ENCODE data around the gene TMEM201. TPM values are rescaled to one million over a fixed set of nuclear protein-coding genes. Genes with fewer than 3 reads are reported as not detected.
A peak's percentile ranks its signal among the peaks of the same experiment; 100 is the strongest.

TMEM201 gene
- polyA plus RNA-seq, 1 donor: 17.1 TPM

DNA sequence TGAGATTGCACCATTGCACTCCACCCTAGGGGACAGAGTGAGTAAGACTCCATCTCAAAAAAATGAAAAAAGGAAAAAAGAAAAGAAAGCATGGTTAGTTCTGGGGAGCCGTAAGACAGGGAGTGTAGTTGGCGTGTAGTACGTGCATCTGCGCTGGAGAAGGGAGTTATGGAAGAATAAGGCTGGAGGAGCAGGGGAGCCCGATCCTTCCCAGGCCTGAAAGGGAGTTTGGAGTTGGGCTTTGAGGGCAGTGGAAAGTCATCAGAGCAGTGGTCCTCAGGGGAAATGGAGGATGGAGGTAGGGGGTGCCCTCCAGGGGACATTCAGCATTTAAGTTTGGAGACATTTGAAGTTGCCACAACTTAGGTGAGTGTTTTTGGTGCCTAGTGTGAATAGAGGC, 11.3 kb upstream of the TMEM201 start:
- DNase-seq: no peak

DNA sequence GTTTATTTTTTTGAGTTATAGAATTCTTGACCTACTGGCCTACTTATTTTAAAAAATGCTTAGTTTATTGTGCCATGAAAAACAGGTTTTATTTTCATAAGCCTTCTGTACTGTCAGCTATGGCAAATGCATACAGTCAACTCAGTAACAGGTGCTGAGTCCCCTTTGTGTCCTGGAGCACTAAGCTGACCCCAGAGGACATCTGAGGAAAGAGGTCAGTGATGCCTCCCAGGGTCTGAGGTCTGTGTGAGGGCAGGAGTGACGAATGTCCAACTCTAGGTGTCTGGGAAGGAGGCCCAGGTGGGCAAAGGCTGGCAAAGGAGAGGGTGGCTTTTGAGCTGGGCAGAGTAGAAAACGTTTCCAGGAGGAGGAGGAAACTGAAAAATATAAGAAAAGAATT, 7.8 kb upstream of the TMEM201 start:
- no peak for DNase-seq

DNA sequence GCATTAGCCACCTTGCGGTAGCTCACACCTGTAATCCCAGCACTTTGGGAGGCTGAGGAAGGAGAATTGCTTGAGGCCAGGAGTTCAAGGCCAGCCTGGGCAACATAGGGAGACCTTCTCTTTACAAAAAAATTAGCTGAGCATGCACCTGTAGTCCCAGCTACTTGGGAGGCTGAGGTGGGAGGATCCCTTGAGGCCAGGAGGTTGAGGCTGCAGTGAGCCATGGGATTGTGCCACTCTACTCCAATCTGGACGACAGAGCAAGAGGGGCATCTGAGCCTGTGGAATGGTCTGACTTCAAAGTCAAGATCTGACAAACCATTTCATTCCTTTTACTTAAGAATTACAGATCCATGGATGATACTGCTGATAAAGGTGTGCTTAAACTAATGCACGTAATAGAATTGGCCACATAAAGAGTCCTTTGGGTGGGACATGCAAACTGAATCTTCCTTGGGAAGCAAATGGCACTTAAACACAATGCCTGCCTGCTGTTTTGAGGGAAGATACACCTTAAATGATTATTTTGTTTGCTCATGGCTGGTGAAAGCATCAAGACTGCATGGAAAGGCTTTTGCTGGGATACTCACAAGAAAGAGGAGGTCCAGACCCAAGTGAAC, 2.5 kb upstream of the TMEM201 start:
- no peak for DNase-seq

DNA sequence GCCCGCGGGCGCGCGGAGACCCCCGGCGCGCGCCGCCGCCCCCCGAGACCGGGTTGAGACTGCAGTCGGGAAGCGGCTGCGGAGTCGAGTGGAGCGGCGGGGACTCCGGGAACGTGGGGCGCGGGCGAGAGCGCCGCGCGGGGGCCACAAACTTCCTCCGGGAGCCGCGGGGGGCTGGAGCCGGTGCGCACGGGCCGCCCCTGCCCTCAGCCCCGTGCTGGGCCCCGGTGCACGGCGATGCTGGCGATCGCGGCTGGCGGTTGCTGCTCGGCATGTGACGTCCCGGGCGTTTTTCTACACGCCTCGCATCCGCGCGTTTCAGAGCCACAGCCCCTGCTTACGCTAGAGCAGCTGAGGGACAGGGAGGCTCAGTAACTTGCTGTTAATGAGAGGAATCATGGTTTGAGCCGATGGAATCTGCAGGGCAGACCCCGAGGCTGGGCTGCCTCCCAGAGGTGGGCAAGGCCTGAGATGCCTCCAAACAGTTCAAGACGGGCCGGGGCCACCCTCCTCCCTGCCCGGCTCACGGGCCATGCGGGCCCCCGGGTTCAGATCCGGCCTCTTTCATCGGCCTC, 520 bp downstream of the TMEM201 start:
- peak; percentile 10 for DNase-seq

DNA sequence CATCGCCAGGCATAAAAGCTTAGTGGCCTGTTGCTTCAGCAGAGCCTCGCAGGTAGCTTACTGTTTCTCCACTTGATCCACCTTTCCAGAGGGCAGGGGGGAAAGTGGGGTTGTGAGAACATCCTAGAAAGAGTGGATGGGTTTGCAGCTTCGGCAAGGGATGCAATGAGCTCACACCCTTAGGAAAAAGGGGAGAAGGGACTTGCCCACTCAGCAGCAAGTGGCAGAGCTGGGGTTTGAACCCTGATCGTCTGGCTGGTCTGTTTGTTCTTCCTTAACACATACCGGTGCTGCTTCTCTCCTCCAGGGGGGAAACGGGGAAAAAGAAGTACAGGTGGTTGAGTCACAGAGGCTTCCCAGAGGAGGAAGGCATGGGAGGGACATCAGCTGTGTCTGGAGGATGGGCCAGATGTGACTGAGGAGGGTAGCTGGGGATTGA, 1.0 kb downstream of the TMEM201 start:
- DNase-seq: no peak

DNA sequence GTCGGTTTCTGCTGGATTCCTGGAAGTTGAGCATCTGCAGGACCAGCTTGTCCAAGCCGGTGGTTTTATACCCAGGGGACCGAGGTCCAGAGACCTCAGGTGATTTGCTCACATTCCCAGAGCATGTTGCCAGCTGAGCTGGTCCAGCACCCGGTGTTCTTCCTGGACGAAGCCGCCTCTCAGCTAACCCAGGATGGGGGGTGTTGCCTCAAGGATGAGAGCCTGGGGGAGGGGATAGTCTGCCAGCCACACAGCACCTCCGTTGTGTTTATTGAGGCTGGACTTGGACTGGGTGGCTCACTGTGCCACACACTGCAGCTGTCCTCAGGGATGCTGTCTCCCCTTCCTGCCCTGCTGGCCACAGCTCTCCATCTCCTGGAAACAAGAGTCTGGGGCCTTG, 1.5 kb downstream of the TMEM201 start:
- no peak for DNase-seq

DNA sequence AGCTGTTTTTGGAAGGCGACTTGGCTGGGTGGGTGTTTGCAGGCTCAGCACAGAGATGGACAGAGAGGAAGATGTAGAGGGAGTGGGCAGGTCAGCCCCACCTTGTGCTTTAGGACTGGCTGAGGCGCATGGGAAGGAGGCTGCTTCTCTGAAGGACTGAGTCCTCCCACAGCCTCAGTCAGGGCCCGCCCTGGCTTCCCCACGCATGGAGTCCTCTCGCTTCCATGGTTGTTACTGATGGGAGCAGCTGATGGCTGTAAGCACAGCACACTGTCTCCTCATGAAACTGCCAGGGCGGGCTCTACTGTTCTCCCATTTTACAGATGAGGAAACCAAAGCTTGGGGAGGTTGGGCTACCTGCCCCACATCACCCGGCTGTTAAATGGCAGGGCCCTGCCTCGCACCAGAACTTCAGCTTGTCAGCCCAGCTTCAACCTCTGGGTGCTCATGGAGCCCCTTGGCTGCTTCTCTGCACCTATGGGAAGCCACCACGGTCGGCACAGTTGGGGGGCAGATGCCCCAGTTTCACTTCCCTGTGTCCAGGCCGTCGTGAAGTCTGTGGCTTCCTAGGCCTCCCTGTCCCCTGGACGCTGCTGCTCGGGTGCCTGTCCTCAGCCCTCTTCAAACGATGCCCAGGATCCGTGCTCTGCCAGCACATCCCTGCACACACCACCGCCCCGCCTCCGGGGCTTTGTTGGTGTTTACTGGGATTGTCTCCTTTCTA, 2.4 kb downstream of the TMEM201 start:
- DNase-seq: no peak

DNA sequence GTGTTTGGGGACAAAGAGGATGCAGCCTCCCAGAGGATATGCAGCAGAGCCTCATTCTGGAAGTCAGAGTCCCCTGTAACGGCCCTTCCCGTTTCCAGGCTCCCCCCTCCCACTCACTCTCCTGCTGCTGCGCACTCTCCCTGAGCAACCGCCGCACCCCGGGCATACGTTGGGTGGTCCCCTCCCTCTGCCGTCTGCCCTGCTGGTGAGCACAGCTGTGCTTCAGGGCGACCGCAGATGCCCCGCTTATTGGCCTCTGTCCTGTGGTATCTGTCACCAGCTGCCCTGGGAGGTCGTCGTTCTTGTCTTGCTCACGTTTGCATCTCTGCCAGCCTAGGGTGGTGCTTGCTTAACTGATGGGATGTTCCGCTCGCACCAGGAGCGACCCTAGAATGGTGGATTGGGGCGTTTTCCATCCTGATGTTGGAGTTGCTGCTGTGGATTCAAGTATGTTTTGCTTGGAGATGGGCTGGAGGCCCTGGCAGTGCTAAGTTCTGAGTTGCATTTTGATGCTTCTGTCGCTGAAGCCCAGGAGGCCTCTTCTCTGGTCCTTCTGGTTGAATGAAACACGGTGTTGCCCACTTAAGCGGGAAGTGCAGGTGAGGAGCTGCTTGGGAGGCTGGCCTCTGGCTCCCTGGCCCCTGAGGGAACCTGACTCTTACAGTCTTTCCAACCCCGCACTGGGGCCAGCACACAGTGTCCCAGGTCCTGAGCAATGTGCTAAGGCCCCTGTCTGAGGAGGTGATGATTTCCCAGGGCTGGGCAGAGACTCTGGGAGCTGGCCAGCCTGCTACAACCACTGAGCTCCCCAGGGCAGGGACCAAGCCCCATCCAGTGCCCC, 3.2 kb downstream of the TMEM201 start:
- DNase-seq: no peak

DNA sequence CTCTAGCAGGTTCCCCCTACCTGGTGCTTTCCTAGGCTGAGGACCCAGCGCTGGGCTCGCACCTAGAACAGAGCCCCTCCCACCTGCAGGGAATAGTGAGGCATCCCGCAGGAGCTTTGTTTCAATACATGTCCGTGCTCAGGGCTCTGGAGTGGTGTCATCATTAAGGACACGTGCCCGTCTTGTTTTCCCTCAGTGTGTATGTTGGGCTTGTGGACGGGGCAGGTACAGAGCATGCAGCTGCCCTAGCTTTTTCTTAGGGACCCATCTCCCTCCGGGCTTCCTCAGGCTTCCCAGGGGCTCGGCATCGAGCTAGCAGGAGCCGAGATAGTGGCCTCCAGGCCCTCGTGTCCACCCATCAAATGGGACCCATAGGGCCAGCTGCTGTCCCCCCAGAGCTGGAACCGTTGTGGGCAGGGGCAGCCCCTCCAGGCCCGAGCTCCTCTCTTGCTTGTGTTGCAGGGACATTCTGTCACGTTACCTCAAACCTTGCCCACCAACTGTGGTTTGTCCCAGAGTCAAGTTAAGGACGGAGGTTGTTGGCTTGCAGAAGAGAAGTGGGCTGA, 3.9 kb downstream of the TMEM201 start:
- DNase-seq: no peak

DNA sequence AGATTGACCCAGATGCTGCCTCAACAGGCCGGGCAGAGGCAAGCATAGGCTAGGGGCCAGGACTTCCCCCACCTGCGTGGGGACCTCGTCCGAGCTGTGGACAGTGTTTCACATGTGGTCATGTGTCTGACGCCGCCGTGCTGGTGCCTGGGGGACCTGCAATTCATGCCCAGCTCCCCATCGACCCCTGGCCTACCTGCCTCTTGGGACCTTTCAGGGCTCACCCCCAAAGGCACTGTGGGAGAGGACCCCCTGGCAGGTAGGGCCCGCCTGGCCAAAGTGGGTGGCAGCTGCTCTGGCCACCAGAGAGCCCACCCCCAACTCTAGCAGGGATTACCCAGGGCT, 4.4 kb downstream of the TMEM201 start:
- DNase-seq: no peak

DNA sequence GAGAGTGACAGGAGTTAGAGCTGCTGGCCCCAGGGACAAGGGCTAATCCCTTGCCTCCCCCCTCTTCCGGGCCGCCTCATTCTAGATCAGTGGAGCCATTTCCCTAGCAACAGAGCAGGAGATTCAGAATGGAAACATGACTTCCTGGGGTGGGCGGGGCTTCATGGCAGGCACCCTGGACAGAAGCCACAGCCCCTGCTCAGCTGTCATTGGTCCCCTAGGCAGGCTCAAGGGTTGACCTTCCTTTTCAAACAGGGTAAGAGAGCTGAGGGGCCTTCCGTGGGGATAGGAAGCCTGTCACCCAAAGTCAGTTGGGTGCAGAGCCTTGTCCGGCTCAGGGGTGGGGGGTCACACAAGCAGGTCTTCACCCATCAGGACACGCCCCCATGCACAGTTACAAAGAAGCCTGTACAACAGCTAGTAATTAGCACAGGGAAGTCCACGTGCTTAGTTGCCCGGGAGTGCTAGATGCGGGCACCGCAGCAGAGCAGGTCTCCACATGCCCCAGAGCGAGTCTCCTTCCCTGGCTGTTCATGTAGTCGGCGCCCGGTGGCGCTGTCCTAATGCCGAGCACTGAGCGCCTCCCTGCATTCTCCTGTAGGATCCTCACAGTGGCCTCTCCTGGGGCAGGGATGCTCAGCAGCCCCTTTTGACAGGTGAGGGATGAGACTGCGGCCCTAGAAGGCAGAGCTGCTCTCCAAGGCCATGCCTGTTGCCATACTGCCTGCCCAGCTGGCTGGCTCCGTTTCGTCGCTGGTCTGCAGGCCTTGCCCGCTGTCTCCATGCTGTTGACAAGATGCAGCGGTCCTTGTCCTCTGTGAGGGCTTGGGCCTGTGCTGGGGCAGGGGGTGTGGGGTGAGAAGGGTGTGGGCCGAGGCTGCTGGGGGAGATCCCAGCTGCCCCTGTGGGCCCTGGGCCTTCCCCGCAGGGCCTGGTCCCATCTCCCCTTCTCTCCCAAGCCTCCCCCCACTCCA, 5.1 kb downstream of the TMEM201 start:
- DNase-seq: peak; percentile 88

DNA sequence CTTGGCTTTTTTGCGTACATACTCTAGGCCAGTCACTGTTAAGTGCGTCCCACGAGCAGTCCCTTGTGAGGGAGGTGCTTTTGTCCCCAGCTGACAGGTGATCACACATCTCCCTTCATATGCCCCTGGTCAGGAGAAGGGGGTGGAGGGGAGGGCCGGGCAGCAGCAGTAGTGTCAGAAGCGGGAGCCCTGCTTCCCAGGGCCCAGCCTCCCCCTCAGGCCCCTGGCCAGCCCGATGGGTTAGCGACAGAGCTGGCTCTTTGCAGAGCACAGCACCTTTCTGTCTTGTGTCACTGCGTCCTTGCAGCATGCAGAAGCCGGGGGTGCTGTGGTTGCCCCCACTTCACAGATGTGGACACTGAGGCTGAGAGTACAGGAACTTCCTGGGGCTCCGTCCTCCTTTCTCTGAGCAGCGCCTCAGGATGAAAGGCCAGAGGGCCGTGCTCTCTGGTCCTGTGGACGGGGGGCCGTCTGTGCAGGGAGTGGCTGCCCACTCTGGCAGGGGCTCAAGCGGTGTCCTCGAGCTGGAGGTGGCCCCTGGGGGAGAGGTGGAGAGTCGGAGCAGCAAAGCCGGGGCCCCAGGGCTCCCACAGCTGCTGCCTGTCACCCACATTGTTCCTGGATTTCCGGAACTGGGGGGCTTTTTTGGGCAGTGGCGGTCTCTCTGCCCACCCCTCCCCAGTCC, 5.9 kb downstream of the TMEM201 start:
- no peak for DNase-seq

DNA sequence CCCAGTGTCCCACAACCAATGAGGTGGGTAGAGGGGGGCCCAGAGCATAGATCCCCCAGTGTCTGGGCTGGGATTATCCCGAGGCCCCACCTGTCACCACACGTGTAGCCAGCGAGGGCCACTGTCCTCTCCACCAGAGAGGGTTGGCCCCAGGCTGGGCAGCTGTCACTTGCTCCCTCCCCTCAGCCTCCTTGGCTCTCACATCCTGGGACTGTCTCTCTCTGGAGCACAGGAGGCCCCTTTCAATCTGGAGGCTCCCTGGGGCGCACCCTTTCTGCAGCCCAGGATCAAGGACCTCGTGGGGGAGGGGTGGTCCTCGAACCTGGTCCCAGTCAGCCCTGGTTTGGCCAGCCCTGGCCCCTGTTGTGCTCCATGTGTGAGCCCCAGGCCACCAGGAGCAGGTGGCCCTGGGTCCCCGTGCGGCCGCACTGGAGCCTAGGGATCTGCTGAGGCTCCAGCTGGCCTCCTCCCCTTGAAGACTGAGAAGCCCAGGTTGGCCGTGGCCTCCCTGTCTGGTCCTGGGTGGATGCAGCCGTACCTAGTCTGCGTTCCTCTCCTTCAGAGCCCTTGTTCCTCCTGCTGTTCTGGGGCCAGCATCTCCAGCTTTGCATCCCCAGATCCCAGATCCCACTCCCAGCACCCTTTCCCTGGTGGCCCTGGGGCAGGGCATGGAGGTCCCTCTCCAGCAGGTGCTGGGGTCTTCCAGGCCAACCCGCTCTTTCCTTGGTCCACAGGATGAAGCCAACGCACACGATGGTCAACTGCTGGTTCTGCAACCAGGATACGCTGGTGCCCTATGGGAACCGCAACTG, 6.7 kb downstream of the TMEM201 start:
- no peak for DNase-seq

DNA sequence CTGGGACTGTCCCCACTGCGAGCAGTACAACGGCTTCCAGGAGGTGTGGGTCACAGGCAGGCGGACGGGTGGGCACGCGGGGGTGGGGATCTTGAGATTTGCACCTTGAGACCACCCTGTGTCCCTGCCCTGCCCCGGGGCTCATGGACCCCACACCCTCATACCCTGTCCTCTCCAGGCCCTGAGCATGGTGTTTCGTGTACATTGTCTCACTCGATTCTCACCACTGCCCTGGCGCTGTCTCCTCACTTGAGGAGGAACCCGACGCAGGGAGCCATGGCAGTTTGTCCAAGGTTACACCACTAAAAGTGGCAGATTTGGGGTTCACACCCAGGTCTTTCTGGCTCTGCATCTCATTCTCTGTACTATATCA, 7.2 kb downstream of the TMEM201 start:
- DNase-seq: no peak

DNA sequence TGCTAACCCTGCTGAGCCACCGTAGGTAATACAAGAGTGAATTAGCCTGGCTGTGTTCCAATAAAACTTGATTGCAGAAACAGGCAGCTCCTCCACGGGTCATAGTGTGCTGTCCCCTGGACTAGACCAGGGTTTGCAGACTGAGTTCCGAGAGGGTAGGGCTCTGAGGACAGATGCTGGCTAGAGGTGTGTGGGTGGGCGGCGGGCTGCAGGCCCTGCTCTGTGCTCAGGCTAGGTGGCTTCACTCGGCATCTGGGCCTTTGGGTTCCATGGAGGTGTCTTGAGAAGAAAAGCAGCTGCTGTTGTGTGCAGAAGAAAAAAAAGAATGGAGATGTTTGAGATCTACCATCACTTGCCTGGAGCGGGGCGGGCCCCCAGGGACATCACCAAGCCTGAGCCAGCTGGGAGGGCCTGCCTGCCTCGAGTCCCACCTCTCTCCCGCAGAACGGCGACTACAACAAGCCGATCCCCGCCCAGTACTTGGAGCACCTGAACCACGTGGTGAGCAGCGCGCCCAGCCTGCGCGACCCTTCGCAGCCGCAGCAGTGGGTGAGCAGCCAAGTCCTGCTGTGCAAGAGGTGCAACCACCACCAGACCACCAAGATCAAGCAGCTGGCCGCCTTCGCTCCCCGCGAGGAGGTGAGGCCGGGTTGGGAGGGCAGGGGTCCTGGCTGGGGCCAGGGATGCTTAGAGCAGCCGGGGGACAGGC, 7.9 kb downstream of the TMEM201 start:
- DNase-seq: peak; percentile 27

DNA sequence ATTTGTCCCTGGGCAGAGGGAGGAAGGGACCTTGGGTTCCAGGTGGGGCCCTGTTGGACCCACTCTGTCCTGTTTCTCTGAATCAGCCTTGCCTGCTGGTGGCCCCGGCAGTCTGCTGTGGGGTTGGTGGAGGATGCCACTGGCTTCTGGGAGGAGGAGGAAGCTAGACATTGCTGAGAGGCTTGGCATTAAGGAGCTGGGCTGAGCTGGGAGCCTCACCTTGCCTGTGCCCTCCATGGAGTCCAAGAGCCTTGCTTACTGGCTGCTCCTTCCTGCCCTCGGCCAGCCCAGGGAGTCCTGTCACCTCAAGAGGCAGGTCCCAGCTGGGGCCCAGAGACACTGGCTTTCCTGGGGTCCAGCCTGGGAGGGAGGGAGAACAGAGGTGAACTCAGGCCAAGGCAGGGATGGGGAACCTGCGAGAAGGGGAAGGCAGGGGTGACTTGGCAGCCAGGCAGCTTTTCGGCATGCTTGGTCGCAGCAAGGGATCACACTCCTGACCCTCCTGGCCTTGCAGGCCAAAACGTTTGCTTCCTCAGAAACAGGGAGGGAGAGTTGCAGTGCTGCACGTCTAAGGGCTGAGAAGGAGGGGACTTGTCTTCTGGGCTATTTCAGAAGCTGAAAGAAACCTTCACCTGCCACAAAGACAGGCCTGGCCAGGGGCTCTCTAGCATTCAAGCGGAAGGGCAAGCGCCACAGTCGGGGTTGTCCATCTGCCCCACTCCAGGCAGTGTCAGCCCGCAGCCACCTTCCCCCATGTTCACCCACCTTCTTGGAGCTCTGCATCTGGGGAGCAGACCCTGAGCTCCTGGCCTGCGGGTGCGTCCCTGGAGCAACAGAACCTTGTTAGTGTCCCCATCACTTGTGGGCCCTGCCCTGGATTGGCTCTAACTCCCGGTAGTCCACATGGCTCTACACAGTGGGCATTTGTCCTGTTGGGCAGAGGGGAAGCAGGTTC, 8.9 kb downstream of the TMEM201 start:
- DNase-seq: no peak

DNA sequence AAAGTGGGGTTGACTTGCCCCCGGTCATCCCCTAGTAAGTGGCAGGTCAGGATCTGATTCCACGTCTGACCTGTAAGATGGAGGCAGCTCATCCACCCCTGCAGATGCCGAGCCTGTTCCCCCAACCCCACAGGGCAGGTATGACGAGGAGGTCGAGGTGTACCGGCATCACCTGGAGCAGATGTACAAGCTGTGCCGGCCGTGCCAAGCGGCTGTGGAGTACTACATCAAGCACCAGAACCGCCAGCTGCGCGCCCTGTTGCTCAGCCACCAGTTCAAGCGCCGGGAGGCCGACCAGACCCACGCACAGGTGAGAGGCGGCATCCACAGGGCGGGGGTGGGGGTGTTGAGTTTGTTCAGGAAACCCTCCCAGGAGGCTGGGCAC, 9.6 kb downstream of the TMEM201 start:
- no peak for DNase-seq

DNA sequence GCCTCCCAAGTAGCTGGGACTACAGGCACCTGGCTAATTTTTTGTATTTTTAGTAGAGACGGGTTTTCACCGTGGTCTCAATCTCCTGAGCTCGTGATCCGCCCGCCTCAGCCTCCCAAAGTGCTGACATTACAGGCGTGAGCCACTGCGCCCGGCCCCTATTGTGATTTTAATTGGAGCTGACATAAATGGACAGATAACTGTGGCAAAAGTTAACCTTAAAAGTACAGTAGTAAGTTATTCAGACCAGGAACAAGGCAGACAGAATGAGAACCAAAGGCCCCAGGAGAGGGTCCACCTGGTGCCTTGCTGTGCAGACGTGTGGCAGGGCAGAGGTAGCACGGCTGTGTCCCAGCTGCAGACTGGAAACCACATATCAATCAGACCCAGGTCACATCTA, 11.0 kb downstream of the TMEM201 start:
- DNase-seq: no peak

Data from left kidney (tissue), 2 donors.